Measurements from ENCODE around the gene FOXQ1.

GRCh38 chr6:1262704-1263038, 49.2 kb upstream of the FOXQ1 start:
- TF ChIP-seq GATA2 (CRISPR knock-in tag; IDR thresholded peaks at IDR 0.05) = no peak
- TF ChIP-seq TCF12 (IDR thresholded peaks at IDR 0.05) = no peak

Measured in SK-N-SH (cell line).